Stimulated activated CD8-positive, alpha-beta memory T cell treated with anti-CD3 and anti-CD28 coated beads, Interleukin-12 subunit alpha, Interleukin-12 subunit beta, amount 100 ng/mL, for 24 hours (primary cell): ENCODE results near the gene GPER1.
A peak's percentile ranks its signal among the peaks of the same experiment; 100 is the strongest.

Experiments
- DNase-seq: peaks from one replicate; pipeline ENCODE4 v3.0.0-alpha.2; 2020; ENCODE audit errors: extremely low read depth

Gene GPER1

GRCh38 chr7:1053816-1054370, 34.0 kb upstream of the GPER1 start:
- no peak for DNase-seq

- no peak for DNase-seq
Observed at GRCh38 chr7:1054438-1054837, 33.5 kb upstream of the GPER1 start.

GRCh38 chr7:1054861-1055450, 33.0 kb upstream of the GPER1 start:
- no peak for DNase-seq

- no peak for DNase-seq
Observed at GRCh38 chr7:1055491-1055955, 32.4 kb upstream of the GPER1 start.

- DNase-seq, result no peak
Observed at GRCh38 chr7:1055956-1056784, 31.7 kb upstream of the GPER1 start.

DNA sequence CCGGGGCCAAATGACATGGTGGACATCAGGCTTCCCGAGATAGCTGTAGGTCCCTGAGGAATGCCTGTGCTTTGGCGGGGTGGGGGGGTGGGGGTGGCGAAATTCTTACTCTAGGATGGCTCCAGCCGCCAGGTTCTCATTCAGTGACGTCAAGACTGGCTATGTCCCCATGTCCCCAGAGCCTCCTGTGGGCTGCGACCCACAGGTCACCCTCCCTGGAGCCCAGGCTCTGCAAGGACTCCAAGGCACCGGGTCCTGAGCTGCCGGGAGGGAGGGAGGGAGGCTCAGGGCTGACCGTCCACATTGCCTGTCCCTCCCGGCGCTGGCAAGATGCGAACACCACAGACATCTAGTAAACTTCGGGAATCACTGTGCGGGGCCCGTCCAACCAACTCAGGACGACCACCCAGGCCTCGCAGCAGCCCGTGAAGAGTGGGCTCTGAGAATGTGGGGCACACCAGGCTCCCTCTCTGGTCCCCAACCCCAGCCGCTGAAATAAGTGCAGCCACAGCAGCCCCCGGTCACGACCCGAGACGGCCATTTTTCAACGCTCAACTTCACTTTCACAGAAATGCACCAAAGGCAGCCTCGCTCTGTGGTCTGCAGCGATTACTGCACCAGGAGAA, 31.0 kb upstream of the GPER1 start:
- no peak for DNase-seq

DNA sequence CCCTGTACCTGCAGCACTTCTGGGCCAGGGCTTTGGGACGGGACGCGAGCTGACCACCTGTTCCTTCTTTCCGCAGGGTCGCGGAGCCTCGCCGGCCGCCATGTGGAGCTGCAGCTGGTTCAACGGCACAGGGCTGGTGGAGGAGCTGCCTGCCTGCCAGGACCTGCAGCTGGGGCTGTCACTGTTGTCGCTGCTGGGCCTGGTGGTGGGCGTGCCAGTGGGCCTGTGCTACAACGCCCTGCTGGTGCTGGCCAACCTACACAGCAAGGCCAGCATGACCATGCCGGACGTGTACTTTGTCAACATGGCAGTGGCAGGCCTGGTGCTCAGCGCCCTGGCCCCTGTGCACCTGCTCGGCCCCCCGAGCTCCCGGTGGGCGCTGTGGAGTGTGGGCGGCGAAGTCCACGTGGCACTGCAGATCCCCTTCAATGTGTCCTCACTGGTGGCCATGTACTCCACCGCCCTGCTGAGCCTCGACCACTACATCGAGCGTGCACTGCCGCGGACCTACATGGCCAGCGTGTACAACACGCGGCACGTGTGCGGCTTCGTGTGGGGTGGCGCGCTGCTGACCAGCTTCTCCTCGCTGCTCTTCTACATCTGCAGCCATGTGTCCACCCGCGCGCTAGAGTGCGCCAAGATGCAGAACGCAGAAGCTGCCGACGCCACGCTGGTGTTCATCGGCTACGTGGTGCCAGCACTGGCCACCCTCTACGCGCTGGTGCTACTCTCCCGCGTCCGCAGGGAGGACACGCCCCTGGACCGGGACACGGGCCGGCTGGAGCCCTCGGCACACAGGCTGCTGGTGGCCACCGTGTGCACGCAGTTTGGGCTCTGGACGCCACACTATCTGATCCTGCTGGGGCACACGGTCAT, 30.3 kb upstream of the GPER1 start:
- no peak for DNase-seq

DNA sequence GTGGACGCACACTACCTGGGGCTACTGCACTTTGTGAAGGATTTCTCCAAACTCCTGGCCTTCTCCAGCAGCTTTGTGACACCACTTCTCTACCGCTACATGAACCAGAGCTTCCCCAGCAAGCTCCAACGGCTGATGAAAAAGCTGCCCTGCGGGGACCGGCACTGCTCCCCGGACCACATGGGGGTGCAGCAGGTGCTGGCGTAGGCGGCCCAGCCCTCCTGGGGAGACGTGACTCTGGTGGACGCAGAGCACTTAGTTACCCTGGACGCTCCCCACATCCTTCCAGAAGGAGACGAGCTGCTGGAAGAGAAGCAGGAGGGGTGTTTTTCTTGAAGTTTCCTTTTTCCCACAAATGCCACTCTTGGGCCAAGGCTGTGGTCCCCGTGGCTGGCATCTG, 29.6 kb upstream of the GPER1 start:
- DNase-seq, result no peak

DNA sequence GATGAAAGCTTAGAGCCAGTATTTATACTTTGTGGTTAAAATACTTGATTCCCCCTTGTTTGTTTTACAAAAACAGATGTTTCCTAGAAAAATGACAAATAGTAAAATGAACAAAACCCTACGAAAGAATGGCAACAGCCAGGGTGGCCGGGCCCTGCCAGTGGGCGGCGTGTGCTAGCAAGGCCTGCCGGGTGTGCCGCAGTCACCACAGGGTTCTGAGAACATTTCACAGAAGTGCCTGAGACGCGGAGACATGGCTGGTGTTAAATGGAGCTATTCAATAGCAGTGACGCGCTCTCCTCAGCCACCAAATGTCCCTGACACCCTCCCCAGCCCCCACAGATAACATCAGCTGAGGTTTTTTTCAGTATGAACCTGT, 29.1 kb upstream of the GPER1 start:
- DNase-seq, result no peak

DNA sequence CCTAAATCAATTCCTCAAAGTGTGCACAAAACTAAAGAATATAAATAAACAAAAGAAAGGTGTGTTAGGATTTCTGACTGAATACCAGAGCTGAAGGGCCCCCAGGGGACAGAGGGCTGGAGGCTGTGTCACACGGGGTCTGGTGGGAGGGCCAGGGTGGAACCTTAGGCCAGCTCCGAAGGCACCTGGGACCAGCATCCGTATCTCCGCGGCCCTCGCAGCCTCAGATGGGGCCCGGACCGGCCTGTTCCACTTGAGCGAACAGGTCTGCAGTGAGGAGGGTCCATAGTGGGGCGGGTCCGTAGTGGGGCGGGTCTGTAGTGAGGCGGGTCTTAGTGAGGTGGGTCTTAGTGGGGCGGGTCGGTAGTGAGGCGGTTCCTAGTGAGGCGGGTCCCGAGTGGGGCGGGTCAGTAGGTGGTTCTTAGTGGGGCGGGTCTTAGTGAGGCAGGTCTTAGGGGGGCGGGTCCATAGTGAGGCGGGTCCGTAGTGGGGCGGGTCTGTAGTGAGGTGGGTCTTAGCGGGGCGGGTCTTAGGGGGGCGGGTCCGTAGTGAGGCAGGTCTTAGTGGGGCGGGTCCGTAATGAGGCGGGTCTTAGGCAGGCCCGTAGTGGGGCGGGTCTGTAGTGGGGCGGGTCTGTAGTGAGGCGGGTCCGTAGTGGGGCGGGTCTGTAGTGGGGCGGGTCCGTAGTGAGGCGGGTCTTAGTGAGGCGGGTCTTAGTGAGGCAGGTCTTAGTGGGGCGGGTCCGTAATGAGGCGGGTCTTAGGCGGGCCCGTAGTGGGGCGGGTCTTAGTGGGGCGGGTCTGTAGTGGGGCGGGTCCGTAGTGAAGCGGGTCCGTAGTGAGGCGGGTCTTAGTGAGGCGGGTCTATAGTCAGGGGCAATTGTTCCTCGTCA, 28.5 kb upstream of the GPER1 start:
- DNase-seq, result no peak

GRCh38 chr7:1060315-1061072, 27.4 kb upstream of the GPER1 start:
- DNase-seq, result no peak

DNA sequence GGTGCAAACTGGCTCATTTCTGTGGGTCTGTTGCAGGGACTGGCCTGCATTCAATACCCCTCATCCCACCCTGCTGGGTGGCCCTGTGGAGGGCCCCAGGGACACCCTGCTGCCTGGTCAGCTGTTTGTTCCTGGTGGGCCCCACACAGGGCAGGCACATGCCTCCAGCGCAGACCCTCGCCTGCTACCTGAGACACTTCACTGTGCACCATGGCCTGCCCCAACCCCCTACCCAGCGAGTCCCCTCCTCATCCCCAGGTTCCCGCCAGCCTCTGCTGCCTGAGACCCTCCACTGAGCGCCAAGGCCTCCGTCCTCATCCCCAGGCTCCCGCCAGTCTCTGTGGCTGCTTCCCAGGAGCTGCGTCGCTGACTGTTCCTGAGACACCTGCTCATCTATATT, 26.7 kb upstream of the GPER1 start:
- DNase-seq, result no peak

GRCh38 chr7:1062296-1063294, 25.3 kb upstream of the GPER1 start:
- no peak for DNase-seq

- no peak for DNase-seq
Observed at GRCh38 chr7:1063361-1063760, 24.6 kb upstream of the GPER1 start.

- DNase-seq, result no peak
Observed at GRCh38 chr7:1064581-1064980, 23.3 kb upstream of the GPER1 start.

DNA sequence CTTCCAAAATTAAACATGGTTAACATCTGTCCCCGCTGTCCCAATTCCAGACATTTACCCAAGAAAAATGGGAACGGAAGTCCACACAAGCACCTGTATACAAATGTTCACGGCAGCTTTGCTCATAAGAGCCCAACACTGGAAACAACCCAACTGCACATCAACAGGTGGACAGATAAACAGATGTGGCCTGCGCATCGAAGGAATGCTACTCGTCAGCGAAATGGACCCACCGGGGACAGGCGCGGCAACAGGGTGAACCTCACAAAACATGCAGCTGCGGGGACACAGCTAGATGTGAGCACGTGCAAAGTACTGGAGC, 22.7 kb upstream of the GPER1 start:
- DNase-seq, result no peak

- DNase-seq, result peak; percentile 42
Observed at GRCh38 chr7:1065585-1066241, 22.2 kb upstream of the GPER1 start.

GRCh38 chr7:1066242-1066588, 21.7 kb upstream of the GPER1 start:
- DNase-seq, result no peak
